ENCODE results near the gene RABGAP1L.

Gene RABGAP1L

DNA sequence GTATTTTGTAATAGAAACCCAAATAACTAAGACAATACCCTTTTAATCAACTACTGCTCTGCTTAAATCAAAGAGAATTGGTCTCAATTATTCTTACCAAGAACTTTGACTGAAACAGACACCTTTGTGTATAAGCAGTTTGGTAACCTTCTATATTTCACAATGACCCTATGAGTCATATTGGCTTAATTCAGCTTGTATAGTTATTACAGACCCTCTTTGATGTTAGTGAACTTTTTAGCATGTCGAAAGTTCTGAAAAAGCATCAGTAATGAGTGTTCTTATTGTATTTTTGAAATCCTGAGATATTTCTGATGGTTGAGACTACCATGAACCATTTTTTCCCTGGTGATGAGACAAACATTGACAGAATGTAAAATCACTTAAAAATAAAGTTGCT is 43.3 kb upstream of the RABGAP1L start (continued):
- TF ChIP-seq, protein P1, sequence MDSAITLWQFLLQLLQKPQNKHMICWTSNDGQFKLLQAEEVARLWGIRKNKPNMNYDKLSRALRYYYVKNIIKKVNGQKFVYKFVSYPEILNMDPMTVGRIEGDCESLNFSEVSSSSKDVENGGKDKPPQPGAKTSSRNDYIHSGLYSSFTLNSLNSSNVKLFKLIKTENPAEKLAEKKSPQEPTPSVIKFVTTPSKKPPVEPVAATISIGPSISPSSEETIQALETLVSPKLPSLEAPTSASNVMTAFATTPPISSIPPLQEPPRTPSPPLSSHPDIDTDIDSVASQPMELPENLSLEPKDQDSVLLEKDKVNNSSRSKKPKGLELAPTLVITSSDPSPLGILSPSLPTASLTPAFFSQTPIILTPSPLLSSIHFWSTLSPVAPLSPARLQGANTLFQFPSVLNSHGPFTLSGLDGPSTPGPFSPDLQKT (IDR thresholded peaks at IDR 0.05; ENCODE audit: borderline replicate concordance, low read depth, low read length): no peak
- TF ChIP-seq YY1 (tag by site-specific recombination; IDR thresholded peaks at IDR 0.05) (no peak), KLF10 (tag by site-specific recombination; IDR thresholded peaks at IDR 0.05) (no peak)
- TF ChIP-seq, protein P2, sequence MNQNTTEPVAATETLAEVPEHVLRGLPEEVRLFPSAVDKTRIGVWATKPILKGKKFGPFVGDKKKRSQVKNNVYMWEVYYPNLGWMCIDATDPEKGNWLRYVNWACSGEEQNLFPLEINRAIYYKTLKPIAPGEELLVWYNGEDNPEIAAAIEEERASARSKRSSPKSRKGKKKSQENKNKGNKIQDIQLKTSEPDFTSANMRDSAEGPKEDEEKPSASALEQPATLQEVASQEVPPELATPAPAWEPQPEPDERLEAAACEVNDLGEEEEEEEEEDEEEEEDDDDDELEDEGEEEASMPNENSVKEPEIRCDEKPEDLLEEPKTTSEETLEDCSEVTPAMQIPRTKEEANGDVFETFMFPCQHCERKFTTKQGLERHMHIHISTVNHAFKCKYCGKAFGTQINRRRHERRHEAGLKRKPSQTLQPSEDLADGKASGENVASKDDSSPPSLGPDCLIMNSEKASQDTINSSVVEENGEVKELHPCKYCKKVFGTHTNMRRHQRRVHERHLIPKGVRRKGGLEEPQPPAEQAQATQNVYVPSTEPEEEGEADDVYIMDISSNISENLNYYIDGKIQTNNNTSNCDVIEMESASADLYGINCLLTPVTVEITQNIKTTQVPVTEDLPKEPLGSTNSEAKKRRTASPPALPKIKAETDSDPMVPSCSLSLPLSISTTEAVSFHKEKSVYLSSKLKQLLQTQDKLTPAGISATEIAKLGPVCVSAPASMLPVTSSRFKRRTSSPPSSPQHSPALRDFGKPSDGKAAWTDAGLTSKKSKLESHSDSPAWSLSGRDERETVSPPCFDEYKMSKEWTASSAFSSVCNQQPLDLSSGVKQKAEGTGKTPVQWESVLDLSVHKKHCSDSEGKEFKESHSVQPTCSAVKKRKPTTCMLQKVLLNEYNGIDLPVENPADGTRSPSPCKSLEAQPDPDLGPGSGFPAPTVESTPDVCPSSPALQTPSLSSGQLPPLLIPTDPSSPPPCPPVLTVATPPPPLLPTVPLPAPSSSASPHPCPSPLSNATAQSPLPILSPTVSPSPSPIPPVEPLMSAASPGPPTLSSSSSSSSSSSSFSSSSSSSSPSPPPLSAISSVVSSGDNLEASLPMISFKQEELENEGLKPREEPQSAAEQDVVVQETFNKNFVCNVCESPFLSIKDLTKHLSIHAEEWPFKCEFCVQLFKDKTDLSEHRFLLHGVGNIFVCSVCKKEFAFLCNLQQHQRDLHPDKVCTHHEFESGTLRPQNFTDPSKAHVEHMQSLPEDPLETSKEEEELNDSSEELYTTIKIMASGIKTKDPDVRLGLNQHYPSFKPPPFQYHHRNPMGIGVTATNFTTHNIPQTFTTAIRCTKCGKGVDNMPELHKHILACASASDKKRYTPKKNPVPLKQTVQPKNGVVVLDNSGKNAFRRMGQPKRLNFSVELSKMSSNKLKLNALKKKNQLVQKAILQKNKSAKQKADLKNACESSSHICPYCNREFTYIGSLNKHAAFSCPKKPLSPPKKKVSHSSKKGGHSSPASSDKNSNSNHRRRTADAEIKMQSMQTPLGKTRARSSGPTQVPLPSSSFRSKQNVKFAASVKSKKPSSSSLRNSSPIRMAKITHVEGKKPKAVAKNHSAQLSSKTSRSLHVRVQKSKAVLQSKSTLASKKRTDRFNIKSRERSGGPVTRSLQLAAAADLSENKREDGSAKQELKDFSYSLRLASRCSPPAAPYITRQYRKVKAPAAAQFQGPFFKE (tag by site-specific recombination; IDR thresholded peaks at IDR 0.05; ENCODE audit: borderline replicate concordance): no peak

DNA sequence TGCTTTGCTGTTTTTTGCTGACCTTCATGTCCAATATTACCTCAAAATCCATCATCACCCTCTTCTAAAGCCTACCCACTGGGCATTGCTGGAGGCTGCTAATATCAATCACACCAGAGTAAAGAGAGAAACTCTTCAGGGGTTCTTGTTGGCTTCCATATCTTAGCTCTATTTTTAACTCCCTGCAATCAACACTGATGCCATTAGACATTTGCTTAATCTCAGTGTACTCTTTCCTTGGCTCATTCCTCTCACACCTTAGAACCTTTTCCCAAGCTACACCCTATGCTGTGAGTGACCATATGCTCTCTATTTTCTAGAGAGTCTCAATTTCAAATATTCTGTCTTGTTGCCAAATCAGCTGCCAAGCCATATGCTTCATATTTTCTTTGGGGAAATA is 40.6 kb upstream of the RABGAP1L start:
- CTCF ChIA-PET: interaction anchor here (0.6 to 1.6 kb wide), 2 partner anchors 14 to 20 kb away, joined by 3 read pairs; no protein-coding TSS in a partner anchor
- TF ChIP-seq, protein P3, sequence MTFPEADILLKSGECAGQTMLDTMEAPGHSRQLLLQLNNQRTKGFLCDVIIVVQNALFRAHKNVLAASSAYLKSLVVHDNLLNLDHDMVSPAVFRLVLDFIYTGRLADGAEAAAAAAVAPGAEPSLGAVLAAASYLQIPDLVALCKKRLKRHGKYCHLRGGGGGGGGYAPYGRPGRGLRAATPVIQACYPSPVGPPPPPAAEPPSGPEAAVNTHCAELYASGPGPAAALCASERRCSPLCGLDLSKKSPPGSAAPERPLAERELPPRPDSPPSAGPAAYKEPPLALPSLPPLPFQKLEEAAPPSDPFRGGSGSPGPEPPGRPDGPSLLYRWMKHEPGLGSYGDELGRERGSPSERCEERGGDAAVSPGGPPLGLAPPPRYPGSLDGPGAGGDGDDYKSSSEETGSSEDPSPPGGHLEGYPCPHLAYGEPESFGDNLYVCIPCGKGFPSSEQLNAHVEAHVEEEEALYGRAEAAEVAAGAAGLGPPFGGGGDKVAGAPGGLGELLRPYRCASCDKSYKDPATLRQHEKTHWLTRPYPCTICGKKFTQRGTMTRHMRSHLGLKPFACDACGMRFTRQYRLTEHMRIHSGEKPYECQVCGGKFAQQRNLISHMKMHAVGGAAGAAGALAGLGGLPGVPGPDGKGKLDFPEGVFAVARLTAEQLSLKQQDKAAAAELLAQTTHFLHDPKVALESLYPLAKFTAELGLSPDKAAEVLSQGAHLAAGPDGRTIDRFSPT (tag by site-specific recombination; IDR thresholded peaks at IDR 0.05): no peak
- TF ChIP-seq ZNF184 (tag by site-specific recombination; IDR thresholded peaks at IDR 0.05) (no peak), ZNF2 (tag by site-specific recombination; IDR thresholded peaks at IDR 0.05) (no peak), ZNF768 (tag by site-specific recombination; IDR thresholded peaks at IDR 0.05) (no peak), BCL11A (tag by site-specific recombination; IDR thresholded peaks at IDR 0.05; ENCODE audit: low read depth) (no peak), ZNF248 (tag by site-specific recombination; IDR thresholded peaks at IDR 0.05) (no peak), GFI1B (tag by site-specific recombination; IDR thresholded peaks at IDR 0.05) (no peak), SP7 (tag by site-specific recombination; IDR thresholded peaks at IDR 0.05) (no peak), ZFP3 (tag by site-specific recombination; IDR thresholded peaks at IDR 0.05; ENCODE audit: low read depth) (no peak)
- TF ChIP-seq, protein P4, sequence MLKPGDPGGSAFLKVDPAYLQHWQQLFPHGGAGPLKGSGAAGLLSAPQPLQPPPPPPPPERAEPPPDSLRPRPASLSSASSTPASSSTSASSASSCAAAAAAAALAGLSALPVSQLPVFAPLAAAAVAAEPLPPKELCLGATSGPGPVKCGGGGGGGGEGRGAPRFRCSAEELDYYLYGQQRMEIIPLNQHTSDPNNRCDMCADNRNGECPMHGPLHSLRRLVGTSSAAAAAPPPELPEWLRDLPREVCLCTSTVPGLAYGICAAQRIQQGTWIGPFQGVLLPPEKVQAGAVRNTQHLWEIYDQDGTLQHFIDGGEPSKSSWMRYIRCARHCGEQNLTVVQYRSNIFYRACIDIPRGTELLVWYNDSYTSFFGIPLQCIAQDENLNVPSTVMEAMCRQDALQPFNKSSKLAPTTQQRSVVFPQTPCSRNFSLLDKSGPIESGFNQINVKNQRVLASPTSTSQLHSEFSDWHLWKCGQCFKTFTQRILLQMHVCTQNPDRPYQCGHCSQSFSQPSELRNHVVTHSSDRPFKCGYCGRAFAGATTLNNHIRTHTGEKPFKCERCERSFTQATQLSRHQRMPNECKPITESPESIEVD (tag by site-specific recombination; IDR thresholded peaks at IDR 0.05): no peak
- Histone ChIP-seq H3K36me3 (ENCODE audit: control insufficient read depth in 2 of 2, insufficient read depth in 1 of 2, low read length in 2 of 2) (no peaks in the 10 kb centered on the region), H3K4me3 (ENCODE audit: low read depth, low read length) (no peak overlapping the region), H3K9me3 (ENCODE audit: control insufficient read depth, insufficient read depth, low read depth, low read length) (no peaks in the 10 kb centered on the region), H3K4me1 (ENCODE audit: control insufficient read depth, insufficient read depth, low read length) (no peaks in the 10 kb centered on the region), H3K27ac (ENCODE audit: extremely low read depth, low read depth, low read length) (no peak overlapping the region)
- POLR2A ChIA-PET: no interaction called here

Measured in HEK293 (cell line).